ENCODE measurements around the gene EHMT1.

- TF ChIP-seq EZH2 (IDR thresholded peaks at IDR 0.05; ENCODE audit: borderline replicate concordance, low read length) (no peak), CTCF (IDR thresholded peaks at IDR 0.05; ENCODE audit: low read length) (no peak)
Measured at GRCh38 chr9:137828527-137829259, 209.9 kb downstream of the EHMT1 start.

Data from OCI-LY1 (cell line).